Measurements from ENCODE around the gene TYMP. TPM values are rescaled to one million over a fixed set of nuclear protein-coding genes. Genes with fewer than 3 reads are reported as not detected.

Gene TYMP
- total RNA-seq, 1 experiment from 2014 or later: 12.3 TPM

DNA sequence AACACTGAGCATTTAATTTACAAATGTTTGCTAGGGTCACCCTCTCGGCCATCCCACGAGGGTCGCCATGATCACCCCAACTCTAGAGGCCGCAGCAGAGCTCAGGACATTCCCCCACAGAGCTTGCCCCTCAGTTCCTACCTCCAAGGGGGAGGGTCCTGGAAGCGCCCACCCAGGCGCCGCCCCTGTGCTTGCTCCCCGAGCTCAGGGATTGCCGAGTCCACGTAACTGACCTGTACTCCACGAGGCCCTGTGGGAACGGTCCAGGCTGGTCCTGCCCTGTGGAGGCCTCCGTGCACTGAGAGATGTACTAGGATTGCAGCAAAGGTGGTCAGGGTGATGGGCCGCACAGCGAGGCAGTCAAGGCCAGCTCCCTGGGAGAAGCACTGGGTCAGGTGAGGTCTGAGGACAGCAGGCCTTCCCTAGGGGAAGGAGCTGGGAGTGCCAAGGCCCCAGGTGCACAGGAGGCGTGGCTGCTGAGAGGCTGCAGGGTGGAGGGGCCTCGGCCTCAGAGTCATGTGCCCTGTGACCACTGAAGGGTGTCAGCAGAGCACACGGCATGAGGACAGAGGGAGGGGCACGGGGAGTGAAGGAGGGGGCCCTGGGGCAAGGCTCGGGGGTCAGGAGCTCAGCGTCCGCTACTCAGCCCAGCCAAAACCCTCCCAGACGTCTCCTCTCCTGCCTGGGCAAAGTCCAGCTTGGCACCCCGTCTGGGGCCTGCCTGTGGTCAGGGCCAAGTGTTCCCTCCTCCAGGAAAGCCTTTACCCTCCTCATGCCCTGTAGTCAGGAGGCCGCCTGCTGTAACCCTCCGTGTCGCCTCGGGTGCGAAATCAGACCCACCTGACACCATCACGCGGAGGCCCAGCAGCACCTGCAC lies 45.6 kb downstream of the TYMP start:
- Histone ChIP-seq H3K9me2 (replicated peaks; ENCODE audit: low read length) (no peaks in the 10 kb centered on the region), H4K20me1 (ENCODE audit: low read length) (no peaks in the 10 kb centered on the region), H3K4me1 (ENCODE audit: insufficient read depth, low read length) (no peaks in the 10 kb centered on the region), H3K27me3 (ENCODE audit: low read length) (no peaks in the 10 kb centered on the region), H3K9me3 (ENCODE audit: low read length) (no peaks in the 10 kb centered on the region), H3K9ac (ENCODE audit: low read length) (no peak overlapping the region), H2AFZ (ENCODE audit: low read length) (no peak overlapping the region), H3K79me2 (ENCODE audit: low read length) (no peaks in the 10 kb centered on the region), H3K36me3 (ENCODE audit: low read depth, low read length) (no peaks in the 10 kb centered on the region), H3F3A (ENCODE audit: low read length, unreplicated experiment) (no peaks in the 10 kb centered on the region), H3K27ac (ENCODE audit: low read length) (no peak overlapping the region), H3K4me2 (ENCODE audit: low read length) (no peak overlapping the region), H3K4me3 (ENCODE audit: low read length) (no peak overlapping the region)
- no peak for DNase-seq
- no peak for ATAC-seq
- no TSS peak for BruUV-seq (replicated peaks)
- POLR2A ChIA-PET (ENCODE audit: unreplicated experiment): no interaction called here
- TF ChIP-seq, protein P1, sequence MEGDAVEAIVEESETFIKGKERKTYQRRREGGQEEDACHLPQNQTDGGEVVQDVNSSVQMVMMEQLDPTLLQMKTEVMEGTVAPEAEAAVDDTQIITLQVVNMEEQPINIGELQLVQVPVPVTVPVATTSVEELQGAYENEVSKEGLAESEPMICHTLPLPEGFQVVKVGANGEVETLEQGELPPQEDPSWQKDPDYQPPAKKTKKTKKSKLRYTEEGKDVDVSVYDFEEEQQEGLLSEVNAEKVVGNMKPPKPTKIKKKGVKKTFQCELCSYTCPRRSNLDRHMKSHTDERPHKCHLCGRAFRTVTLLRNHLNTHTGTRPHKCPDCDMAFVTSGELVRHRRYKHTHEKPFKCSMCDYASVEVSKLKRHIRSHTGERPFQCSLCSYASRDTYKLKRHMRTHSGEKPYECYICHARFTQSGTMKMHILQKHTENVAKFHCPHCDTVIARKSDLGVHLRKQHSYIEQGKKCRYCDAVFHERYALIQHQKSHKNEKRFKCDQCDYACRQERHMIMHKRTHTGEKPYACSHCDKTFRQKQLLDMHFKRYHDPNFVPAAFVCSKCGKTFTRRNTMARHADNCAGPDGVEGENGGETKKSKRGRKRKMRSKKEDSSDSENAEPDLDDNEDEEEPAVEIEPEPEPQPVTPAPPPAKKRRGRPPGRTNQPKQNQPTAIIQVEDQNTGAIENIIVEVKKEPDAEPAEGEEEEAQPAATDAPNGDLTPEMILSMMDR (conservative IDR thresholded peaks at IDR 0.05; ENCODE audit: low read depth, low read length): no peak
- TF ChIP-seq EZH2phosphoT487 (IDR thresholded peaks at IDR 0.05; ENCODE audit: borderline replicate concordance, low read length): no peak
- no peak for TF ChIP-seq EZH2 (IDR thresholded peaks at IDR 0.05; ENCODE audit: low read length, unreplicated experiment)
- CTCF ChIA-PET: interaction anchor here (0.6 to 0.7 kb wide), 2 partner anchors 42 to 85 kb away, joined by 3 to 8 read pairs; no protein-coding TSS in a partner anchor
- intact Hi-C loops (cut with micrococcal nuclease): no loop called here

DNA sequence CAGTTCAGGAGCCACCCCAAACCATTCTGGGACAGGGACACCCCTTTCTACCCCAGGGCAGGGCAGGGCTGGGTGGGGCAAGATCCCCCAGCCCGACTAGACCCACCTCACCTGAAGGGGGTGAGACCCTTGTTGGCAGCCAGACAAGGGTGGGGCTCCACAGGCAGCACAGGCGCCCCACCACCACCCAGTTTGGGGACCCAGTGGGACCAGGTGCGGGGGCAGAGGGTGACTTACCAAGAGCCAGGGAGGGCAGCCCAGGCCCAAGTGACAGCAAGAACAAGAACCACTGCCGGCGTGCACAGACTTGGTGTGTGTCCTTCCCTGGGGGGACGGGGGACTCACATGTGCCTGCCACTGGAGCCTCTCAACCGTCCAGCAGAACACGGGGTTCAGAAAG lies 46.3 kb downstream of the TYMP start:
- H3K4me1 ChIP-seq (ENCODE audit: insufficient read depth, low read length): no peaks in the 10 kb centered on the region
- no peaks in the 10 kb centered on the region for H3K9me2 ChIP-seq (replicated peaks; ENCODE audit: low read length)
- intact Hi-C loops (cut with micrococcal nuclease): no loop called here
- POLR2A ChIA-PET (ENCODE audit: unreplicated experiment): no interaction called here
- CTCF ChIA-PET: no interaction called here
- H4K20me1 ChIP-seq (ENCODE audit: low read length): no peaks in the 10 kb centered on the region
- H3K4me3 ChIP-seq (ENCODE audit: low read length): no peak overlapping the region
- no peak overlapping the region for H3K4me2 ChIP-seq (ENCODE audit: low read length)
- no peak for ATAC-seq
- H3K36me3 ChIP-seq (ENCODE audit: low read depth, low read length): no peaks in the 10 kb centered on the region
- H3K9ac ChIP-seq (ENCODE audit: low read length): no peak overlapping the region
- no peak overlapping the region for H3K27ac ChIP-seq (ENCODE audit: low read length)
- DNase-seq: no peak
- no TSS peak for BruUV-seq (replicated peaks)
- no peaks in the 10 kb centered on the region for H3K9me3 ChIP-seq (ENCODE audit: low read length)
- TF ChIP-seq EZH2phosphoT487 (IDR thresholded peaks at IDR 0.05; ENCODE audit: borderline replicate concordance, low read length) (no peak), EZH2 (IDR thresholded peaks at IDR 0.05; ENCODE audit: low read length, unreplicated experiment) (no peak)
- TF ChIP-seq, protein P1 (conservative IDR thresholded peaks at IDR 0.05; ENCODE audit: low read depth, low read length): no peak
- no peaks in the 10 kb centered on the region for H3K79me2 ChIP-seq (ENCODE audit: low read length)
- H2AFZ ChIP-seq (ENCODE audit: low read length): no peak overlapping the region
- no peaks in the 10 kb centered on the region for H3K27me3 ChIP-seq (ENCODE audit: low read length)
- no peaks in the 10 kb centered on the region for H3F3A ChIP-seq (ENCODE audit: low read length, unreplicated experiment)

DNA sequence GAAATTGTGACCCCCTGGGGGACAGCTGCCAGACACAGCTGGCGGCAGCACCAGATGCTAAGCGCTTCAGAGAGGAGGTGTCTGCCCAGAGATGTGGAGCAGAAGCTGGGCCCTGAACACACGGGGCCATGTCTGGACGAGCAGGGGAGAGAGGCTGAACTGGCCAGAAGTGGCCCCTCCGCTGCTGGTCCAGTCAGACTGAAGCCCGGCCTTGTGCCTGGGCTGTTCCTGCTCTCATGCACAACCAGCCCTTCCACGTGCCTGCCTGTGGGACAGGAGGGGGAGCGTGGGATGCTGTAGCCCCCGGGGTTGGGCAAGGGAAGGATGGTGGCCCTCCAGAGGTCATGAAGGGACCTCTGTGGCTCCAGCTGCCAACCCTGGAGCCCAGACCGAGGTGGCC lies 46.7 kb downstream of the TYMP start:
- DNase-seq: no peak
- Histone ChIP-seq H3F3A (ENCODE audit: low read length, unreplicated experiment) (no peaks in the 10 kb centered on the region), H3K27ac (ENCODE audit: low read length) (no peak overlapping the region), H3K9me2 (replicated peaks; ENCODE audit: low read length) (no peaks in the 10 kb centered on the region), H3K27me3 (ENCODE audit: low read length) (no peaks in the 10 kb centered on the region), H3K79me2 (ENCODE audit: low read length) (no peaks in the 10 kb centered on the region), H4K20me1 (ENCODE audit: low read length) (no peaks in the 10 kb centered on the region), H3K9me3 (ENCODE audit: low read length) (no peaks in the 10 kb centered on the region), H3K36me3 (ENCODE audit: low read depth, low read length) (no peaks in the 10 kb centered on the region), H3K4me2 (ENCODE audit: low read length) (no peak overlapping the region), H3K4me3 (ENCODE audit: low read length) (no peak overlapping the region), H2AFZ (ENCODE audit: low read length) (no peak overlapping the region), H3K9ac (ENCODE audit: low read length) (no peak overlapping the region), H3K4me1 (ENCODE audit: insufficient read depth, low read length) (no peaks in the 10 kb centered on the region)
- intact Hi-C loops (cut with micrococcal nuclease): no loop called here
- ChIA-PET POLR2A (ENCODE audit: unreplicated experiment) (no interaction called here), CTCF (no interaction called here)
- ATAC-seq: no peak
- TF ChIP-seq, protein P1 (conservative IDR thresholded peaks at IDR 0.05; ENCODE audit: low read depth, low read length): no peak
- no peak for TF ChIP-seq EZH2 (IDR thresholded peaks at IDR 0.05; ENCODE audit: low read length, unreplicated experiment)
- TF ChIP-seq EZH2phosphoT487 (IDR thresholded peaks at IDR 0.05; ENCODE audit: borderline replicate concordance, low read length): no peak
- TSS peak; percentile 22 for BruUV-seq (replicated peaks)
